Ovary (tissue), 3 donors: ENCODE measurements around the gene LMTK2.

Source experiments
- EP300 ChIP-seq: sonication (generic); formaldehyde crosslinking; IDR thresholded peaks from one replicate; pipeline ENCODE4 v1.6.1; 2017; ENCODE audit warnings: antibody characterized with exemption
- POLR2A ChIP-seq: fragments of 450-650 bp; IDR thresholded peaks from one replicate; pipeline ENCODE4 v1.6.1; 2017; ENCODE audit warnings: antibody characterized with exemption, mild to moderate bottlenecking, moderate library complexity
- TF ChIP-seq, protein P1 (sequence below), 3 donors: fragments of 450-650 bp in 2 of 3; fragments of 200-600 bp in 1 of 3; IDR thresholded peaks; one replicate each; pipeline versions ENCODE4 v1.5.1 to v1.8.0; 2016 to 2022; ENCODE audit warnings: antibody characterized with exemption in 3 of 3, mild to moderate bottlenecking in 1 of 3
- donor health status: DM: no; HTN: no; CAD: no.

DNA sequence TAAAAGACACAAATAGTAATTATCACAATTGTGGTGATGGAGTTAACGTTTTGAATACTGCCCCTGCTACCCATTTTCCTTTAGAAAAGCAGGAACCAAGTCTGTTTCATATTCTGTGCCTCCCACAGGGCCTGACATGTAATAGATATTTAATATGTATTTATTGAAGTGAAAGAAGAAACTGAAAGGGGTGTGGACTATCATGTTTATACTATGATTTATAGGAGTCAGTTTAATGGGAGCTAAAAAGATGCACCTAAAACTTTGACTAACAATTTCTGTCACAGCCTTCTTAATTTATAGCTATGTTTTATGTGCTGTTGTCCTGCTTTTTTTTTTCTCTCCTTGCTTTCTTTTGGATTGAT, 80.5 kb downstream of the LMTK2 start:
- TF ChIP-seq, protein P1, sequence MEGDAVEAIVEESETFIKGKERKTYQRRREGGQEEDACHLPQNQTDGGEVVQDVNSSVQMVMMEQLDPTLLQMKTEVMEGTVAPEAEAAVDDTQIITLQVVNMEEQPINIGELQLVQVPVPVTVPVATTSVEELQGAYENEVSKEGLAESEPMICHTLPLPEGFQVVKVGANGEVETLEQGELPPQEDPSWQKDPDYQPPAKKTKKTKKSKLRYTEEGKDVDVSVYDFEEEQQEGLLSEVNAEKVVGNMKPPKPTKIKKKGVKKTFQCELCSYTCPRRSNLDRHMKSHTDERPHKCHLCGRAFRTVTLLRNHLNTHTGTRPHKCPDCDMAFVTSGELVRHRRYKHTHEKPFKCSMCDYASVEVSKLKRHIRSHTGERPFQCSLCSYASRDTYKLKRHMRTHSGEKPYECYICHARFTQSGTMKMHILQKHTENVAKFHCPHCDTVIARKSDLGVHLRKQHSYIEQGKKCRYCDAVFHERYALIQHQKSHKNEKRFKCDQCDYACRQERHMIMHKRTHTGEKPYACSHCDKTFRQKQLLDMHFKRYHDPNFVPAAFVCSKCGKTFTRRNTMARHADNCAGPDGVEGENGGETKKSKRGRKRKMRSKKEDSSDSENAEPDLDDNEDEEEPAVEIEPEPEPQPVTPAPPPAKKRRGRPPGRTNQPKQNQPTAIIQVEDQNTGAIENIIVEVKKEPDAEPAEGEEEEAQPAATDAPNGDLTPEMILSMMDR (IDR thresholded peaks at IDR 0.05), result no peak
- TF ChIP-seq POLR2A (no peak), EP300 (no peak)
